ENCODE results near the gene SLC25A25.

SLC25A25 gene

DNA sequence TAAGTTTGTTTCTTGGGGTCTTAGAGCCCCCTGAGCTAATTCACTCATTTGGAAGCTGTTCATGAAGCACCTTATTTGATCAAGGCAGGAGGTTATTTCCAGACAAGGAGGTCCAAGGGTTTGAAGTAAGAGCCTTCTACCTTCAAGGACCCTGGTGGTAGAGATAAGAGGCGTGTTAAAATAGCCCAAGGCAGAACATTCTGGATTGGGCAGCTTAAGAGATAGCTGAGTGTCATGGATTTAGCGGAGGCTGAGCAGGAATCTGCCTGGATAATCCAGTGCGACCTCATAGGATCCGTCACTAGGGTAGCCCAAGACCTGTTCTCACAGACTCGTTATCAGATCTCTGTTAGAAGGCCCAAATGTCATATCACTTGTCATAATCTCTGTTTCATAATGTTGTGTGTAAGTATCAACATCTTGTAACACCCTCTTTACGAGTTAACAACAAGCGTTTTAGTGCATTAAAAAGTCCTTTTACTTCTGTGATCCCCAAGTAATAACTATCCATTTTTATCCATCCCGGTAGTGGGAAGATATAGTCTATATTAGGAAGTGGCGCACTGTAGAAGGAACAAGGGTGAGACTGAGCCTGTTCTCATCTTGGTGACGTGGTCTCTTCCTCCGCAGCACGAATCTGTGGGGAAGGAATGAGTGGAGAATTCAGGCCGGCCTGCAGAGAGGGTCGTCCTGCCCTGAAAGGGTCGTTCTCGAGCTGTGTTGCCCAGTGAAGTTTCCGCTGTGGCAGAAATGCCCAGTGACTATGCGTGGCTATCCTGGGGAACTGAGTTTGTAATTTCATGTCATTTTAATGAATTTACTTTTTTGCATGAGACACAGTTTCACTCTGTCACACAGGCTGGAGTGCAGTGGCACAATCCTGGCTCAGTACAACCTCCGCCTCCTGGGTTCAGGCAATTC lies 28.8 kb downstream of the SLC25A25 start:
- no peak for DNase-seq (ENCODE audit: low read depth in 2 of 2)

DNA sequence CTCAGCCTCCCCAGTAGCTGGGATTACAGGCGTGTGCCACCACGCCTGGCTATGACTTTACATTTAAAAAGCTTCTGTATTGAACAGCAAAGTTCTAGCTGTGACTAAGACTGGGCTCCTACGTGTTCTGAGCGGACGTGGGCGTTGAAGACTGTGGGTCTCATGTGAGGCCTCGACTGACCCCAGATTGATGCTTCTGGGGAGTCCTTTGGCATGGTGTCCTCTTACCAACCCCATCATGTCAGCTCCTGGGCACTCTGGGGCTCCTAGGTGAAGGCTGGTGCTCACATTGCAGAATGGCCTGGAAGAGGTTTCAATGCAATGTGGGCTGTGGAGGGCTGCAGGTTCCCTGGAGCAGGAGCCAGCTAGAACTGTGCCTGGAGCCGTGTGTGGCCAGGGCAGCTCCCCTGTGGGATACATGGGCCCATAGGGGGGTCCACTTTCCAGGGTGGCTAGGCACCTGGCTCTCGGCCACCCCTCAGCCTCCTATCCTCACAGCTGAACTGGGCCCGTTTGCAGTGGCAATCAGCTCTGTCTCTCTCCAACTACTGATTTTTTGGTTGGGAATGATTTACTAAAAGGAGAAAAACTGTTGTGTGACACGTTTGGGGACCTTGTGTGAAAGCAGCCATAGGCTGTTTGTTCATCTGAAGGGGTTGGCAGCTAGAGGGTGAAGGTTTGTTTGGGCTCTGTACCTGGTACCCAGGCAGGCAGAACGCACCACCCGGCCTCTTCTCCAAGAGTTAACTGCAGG lies 29.7 kb downstream of the SLC25A25 start:
- DNase-seq (ENCODE audit: low read depth in 2 of 2): no peak

DNA sequence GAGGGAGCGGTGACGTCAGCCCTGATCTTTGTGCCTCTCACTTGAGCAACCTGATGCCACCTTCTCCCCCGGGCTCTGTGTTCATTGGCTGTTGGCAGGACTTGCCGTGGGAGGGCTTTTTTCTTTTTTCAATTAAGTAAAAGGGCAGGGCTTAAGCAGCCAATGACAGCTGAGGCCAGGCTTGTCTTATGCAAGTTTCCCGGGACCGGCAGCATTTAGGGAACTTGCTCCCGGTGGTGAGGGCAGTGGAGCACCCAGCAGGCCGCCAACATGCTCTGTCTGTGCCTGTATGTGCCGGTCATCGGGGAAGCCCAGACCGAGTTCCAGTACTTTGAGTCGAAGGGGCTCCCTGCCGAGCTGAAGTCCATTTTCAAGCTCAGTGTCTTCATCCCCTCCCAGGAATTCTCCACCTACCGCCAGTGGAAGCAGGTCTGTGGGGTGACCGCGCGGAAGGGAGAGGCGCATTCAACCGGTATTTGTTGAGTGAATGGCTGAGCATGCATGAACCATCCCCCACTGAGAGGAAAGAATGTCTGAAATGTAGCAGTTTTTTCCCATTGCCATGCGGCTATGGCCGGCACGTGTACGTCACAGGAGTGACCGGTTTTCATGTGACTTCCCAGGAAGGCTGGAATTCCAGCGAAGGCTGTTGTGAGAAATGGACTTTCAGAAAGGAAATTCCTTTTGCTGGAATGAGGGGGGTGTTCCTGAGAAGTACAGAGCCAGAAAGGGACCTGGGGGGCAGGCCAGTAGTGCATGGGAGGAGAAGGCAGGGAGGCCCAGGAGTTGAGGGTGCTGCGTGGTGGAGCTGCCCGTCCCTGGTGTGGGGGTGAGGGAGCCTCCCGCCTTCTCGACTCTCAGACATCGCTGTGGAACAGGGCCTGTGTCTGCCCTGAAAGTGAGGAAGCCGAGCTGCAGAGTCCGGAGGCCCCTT lies 30.5 kb downstream of the SLC25A25 start:
- DNase-seq (ENCODE audit: low read depth in 2 of 2): peak; percentile 23 to 25

DNA sequence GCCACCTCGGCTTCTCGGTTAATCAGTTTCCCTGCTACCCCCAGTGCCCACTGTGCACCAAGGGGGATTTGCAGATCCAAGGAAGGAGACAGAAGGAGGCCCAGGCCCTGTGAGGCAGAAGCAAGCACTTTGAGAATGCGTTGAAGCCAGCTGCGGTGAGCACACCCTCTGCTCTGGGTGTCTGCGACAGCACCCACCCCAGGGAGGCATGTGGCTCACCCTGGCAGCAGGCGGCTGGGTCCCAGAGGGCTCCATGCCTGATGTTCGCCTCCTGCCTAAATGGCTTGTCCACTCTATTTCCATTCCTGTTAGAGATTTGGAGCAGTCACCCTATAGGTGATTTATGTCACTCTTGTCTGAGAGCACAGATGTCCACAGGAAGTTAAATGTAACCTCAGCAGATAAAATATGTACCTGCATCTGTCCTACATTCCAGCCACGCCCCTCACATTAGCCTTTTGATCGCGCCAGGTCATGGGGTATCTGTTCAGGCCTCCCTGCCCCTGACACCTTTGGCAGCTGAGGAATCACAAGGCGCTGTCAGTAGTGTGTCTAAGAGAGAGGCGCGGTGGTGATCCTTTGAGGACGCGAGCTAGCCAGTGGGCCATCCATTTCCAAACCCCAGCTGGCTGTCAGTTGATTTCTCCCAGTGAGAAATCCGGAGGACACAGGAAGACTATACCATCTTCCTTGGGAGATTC lies 31.3 kb downstream of the SLC25A25 start:
- no peak for DNase-seq (ENCODE audit: low read depth in 2 of 2)

DNA sequence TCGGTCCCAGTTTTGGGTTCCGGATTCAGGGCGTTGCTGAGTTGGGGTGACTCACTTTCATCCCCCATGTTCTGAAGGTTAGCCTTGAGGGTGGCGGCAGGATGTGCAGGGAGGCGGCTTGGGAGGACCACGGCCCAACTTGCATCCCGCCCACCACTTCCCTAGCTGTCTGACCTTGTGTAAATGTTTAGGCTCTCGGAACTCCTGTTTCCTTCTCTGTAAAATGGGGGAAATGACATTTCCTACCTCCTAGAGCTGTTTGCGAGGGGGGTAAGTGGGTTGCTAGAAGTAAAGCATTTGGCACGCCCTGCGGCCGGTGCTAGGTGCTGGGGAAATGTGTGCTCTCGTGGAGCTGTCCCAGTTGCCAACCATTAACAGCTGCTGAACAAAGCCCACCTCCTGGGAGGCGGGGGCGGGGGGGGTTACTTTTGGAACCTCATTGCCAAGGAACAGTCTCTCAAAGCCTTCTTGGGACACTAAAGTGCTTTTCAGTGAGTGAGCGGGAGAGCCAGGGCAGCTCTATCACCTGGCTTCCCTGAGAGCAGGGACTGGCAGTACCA lies 32.0 kb downstream of the SLC25A25 start:
- no peak for DNase-seq (ENCODE audit: low read depth in 2 of 2)

DNA sequence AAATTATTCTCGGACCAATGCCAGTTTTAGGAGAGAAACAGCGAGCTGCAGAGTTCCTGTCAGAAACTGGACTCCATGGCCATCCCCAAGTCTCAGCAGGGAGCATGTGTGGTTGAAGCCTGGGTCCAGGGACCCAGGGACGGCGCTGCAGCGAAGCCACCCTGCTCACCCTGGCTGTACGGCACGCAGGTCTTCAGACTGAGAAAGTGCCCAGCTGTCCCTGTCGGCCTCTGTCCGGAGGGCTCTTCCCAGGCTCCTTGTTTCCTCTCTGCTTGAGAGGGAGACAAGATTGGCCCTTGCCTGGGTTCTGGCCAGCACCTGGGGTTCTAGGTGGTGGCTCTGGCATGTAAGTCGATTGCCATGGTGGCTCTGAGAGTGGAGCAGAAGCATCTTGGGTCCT lies 32.5 kb downstream of the SLC25A25 start:
- DNase-seq (ENCODE audit: low read depth in 2 of 2): no peak

DNA sequence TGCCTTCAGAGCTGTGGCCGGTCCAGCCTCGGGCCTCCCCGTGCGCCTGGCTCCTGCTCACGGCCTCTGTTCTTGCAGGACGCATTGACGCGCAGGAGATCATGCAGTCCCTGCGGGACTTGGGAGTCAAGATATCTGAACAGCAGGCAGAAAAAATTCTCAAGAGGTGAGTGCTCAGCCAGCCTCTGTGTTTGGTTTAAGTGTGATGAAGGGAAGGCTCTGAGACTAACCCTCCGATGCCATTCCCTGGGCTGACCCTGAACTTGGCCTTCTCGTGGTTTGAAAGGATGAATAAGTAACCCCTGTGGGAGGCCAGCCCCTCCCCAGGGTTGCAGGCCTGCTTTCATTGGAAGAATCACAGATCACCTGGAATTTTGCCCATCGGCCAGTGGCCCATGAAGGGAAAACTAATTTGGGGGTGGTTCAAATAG lies 33.2 kb downstream of the SLC25A25 start:
- no peak for DNase-seq (ENCODE audit: low read depth in 2 of 2)

DNA sequence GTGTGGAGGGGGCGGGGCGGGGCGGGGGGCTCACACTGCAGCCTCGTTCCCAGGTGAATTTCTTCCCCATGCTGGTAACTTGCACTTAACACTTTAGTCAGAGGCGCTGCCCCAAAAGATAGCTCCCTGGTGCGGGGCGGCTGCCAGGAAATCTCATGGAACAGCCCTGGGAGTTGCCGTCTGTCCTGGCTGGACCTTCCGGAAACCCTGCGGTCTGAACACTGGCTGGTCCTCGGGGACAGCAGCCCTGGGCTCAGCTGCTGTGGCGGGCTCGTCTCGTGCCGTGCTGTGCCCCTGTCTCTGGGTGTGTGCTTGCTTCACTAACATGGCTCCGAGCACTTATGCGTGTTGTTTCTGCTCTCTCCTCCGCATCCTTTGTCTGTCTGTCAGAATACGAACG lies 33.7 kb downstream of the SLC25A25 start:
- no peak for DNase-seq (ENCODE audit: low read depth in 2 of 2)

DNA sequence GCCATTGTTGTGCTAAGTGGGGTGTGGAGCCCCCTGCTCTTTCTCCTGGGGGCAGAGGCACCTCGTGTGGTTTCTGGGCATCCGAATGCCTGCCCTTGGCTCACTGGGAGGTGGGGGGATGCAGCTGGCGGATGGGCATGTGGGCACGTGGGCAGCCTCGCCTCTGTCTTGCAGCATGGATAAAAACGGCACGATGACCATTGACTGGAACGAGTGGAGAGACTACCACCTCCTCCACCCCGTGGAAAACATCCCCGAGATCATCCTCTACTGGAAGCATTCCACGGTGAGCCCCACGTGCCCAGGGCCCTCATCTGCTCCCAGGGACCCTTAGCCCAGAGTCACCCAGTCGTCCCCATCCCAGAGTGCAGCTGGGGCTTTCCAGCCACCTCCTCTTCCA lies 34.2 kb downstream of the SLC25A25 start:
- no peak for DNase-seq (ENCODE audit: low read depth in 2 of 2)

DNA sequence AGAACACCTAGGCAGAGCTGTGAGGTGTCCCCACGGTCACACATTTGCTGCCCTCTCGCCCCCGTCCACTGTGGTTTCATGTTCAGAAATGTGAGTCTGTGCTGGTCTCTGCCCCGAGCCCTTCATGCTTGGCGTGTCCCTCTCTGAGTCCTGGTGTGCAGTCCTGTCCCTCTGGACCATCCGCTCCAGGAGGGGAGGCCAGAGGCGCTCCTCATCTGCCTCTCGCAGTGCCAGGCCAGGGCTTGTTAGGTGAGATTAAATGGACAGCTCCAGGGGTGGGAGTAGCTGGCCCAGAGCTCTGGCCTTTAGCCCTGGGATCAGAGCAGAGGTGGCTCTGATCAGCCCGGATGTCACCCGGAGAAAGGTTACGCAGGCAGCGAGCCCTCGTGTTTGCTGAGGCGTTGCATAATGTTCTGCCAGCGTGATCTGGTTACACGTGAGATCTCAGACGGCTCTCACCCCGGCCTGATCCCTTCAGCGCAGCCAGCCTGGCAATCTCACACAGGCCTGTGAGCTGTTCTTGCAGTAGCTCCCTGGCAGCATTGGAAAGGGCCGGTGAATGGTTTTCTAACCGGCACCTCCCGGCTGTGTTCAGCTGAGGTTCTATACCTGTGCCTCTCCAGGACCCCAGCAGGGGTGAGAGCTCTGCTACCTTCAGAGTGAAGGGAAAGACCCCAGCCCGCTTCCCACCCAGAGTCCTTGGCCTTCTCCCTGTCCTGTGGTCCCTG lies 35.0 kb downstream of the SLC25A25 start:
- DNase-seq (ENCODE audit: low read depth in 2 of 2): no peak

DNA sequence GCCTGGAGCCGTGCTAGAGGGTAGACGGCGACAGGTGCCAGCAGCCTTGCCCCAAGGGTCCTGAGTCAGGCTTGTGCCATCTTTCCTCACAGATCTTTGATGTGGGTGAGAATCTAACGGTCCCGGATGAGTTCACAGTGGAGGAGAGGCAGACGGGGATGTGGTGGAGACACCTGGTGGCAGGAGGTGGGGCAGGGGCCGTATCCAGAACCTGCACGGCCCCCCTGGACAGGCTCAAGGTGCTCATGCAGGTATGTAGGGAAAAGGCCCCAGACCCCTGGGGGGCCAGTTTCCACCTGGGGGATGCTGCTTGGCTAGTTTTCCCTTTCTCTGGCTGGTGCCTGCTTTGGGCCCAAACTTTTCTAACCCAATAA lies 35.5 kb downstream of the SLC25A25 start:
- DNase-seq (ENCODE audit: low read depth in 2 of 2): peak in 1 of 2 donors; percentile 15

DNA sequence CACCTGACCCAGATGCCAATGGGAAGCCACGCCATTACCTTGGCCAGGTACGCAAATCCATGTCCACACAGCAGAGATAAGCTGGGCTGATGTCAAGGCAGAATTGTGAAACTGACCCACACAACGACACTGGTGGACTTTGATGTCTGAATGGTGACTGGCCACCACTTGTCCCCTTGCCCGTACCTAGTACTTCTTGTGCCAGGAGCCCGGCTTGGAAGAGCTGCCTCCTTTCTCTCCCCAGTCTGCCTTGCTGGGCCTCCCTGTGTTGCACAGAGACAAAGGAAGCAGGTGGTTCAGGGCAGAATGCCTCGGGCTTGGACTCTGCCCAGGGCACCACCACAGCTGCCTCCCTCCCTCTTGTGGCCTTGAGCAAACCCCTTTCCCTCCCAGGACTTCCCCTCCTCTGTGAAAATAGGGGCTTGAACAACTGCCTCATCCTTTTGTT lies 36.2 kb downstream of the SLC25A25 start:
- no peak for DNase-seq (ENCODE audit: low read depth in 2 of 2)

DNA sequence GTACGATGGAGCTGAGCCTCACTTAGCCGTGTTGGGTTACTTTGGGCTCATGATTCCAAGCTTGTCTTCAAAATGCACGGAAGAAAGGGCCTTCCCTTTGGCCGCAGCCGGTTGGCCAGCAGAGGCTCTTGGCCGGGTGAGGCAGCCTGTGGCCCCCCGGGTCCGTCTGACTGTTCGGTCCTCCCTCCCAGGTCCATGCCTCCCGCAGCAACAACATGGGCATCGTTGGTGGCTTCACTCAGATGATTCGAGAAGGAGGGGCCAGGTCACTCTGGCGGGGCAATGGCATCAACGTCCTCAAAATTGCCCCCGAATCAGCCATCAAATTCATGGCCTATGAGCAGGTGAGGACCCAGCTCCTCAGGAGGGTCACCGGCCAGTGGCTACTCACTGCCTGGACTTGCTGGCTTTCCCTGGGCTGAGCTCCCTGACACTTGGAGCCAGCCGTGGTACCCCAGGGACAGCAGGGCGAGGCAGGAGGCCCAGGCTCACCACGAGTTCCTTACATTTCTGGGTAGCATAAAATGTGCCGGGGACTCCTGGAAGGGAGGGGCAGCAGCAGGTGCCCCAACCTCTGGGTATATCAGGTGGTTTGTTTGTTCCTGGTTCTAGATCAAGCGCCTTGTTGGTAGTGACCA lies 37.6 kb downstream of the SLC25A25 start:
- DNase-seq (ENCODE audit: low read depth in 2 of 2): no peak

DNA sequence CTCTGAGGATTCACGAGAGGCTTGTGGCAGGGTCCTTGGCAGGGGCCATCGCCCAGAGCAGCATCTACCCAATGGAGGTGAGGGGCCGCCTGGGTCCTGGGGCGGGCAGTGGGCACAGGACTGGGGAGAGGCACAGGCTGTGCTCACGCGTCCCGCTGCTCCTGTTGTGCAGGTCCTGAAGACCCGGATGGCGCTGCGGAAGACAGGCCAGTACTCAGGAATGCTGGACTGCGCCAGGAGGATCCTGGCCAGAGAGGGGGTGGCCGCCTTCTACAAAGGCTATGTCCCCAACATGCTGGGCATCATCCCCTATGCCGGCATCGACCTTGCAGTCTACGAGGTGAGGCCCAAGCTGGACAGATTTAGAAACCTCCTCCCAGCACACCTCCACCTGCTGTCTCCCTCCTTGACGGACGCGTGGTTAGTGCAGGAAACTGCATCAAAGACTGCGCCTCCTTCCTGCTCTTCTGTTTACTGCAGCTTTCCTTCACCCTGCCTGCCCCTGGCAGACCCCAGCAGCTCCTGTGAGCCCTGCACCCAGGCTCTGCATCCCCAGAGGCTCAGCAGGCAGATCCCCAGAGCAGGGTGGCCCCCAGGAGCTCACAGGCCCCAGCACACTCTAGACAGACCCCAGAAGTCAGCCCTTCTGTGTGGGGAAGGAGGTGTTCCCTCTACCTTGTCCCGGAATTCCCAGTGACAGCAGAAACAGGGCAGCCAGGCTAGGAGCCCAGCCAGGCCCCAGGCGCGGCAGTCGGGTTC lies 38.3 kb downstream of the SLC25A25 start:
- no peak for DNase-seq (ENCODE audit: low read depth in 2 of 2)

DNA sequence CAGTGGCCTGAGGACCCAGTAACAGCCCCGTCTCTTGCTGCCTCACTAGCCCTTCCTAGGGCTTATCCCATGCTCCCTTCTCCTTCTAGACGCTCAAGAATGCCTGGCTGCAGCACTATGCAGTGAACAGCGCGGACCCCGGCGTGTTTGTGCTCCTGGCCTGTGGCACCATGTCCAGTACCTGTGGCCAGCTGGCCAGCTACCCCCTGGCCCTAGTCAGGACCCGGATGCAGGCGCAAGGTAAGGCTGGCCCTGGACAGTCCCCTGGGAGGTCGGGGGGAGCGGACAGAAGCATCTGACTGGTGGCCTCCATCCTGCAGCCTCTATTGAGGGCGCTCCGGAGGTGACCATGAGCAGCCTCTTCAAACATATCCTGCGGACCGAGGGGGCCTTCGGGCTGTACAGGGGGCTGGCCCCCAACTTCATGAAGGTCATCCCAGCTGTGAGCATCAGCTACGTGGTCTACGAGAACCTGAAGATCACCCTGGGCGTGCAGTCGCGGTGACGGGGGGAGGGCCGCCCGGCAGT lies 39.0 kb downstream of the SLC25A25 start:
- no peak for DNase-seq (ENCODE audit: low read depth in 2 of 2)

DNA sequence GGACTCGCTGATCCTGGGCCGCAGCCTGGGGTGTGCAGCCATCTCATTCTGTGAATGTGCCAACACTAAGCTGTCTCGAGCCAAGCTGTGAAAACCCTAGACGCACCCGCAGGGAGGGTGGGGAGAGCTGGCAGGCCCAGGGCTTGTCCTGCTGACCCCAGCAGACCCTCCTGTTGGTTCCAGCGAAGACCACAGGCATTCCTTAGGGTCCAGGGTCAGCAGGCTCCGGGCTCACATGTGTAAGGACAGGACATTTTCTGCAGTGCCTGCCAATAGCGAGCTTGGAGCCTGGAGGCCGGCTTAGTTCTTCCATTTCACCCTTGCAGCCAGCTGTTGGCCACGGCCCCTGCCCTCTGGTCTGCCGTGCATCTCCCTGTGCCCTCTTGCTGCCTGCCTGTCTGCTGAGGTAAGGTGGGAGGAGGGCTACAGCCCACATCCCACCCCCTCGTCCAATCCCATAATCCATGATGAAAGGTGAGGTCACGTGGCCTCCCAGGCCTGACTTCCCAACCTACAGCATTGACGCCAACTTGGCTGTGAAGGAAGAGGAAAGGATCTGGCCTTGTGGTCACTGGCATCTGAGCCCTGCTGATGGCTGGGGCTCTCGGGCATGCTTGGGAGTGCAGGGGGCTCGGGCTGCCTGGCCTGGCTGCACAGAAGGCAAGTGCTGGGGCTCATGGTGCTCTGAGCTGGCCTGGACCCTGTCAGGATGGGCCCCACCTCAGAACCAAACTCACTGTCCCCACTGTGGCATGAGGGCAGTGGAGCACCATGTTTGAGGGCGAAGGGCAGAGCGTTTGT lies 39.6 kb downstream of the SLC25A25 start:
- no peak for DNase-seq (ENCODE audit: low read depth in 2 of 2)

DNA sequence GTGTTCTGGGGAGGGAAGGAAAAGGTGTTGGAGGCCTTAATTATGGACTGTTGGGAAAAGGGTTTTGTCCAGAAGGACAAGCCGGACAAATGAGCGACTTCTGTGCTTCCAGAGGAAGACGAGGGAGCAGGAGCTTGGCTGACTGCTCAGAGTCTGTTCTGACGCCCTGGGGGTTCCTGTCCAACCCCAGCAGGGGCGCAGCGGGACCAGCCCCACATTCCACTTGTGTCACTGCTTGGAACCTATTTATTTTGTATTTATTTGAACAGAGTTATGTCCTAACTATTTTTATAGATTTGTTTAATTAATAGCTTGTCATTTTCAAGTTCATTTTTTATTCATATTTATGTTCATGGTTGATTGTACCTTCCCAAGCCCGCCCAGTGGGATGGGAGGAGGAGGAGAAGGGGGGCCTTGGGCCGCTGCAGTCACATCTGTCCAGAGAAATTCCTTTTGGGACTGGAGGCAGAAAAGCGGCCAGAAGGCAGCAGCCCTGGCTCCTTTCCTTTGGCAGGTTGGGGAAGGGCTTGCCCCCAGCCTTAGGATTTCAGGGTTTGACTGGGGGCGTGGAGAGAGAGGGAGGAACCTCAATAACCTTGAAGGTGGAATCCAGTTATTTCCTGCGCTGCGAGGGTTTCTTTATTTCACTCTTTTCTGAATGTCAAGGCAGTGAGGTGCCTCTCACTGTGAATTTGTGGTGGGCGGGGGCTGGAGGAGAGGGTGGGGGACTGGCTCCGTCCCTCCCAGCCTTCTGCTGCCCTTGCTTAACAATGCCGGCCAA lies 40.4 kb downstream of the SLC25A25 start:
- DNase-seq (ENCODE audit: low read depth in 2 of 2): no peak
